Measurements from ENCODE around the gene CDC25C. TPM values are rescaled to one million over a fixed set of nuclear protein-coding genes. Genes with fewer than 3 reads are reported as not detected.

Gene CDC25C
- total and polyA plus RNA-seq, 4 donors = 0.49 to 6.9 (median 0.59) TPM; not detected in 1

DNA sequence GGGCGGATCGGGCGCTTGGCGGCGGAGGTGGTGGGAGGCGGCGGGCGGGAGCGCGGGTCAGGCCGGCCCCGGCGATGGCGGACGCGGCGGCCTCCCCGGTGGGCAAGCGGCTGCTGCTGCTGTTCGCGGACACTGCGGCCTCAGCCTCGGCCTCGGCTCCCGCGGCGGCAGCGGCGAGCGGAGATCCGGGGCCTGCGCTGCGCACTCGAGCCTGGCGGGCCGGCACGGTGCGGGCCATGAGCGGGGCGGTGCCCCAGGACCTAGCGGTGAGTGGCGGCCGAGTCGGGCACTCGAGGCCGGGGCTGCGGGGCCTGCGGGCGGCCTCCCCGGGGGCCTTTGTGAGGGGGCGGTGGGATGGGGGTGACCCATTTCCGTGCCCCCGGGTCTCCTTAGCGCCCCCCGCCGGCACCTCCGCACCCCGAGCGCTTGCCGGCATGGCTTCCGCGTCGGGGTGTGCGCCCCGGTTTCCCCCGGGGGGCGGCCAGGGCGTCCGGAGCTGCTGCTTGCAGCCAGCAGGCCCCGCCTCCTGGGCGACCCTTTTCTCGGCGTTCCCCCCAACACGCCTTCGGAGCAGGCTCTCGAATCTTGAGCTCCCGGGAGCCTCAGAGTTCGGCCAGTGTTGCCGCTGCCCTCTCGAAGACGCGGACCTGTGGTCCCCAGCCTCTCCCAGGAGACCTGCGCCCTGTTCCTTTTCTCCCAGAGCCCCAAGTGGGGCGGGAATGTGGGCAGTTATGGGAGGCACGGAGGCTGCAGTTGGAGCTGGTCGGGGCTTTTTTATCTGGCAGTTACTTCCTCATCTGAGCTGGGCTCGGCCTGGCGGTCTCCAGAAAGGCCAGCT is 21.3 kb upstream of the CDC25C start:
- Histone ChIP-seq H3K27me3 (ENCODE audit: control insufficient read depth in 4 of 4, insufficient read depth in 4 of 4, low read length in 3 of 4) (no peaks in the 10 kb centered on the region), H3K4me1 (ENCODE audit: control insufficient read depth in 4 of 4, insufficient read depth in 4 of 4, low read length in 3 of 4) (peaks cover 4 to 20% (median 18%) of the 10 kb centered on the region in 4 donors), H3K9ac (ENCODE audit: low read depth in 1 of 2, low read length in 2 of 2) (peak overlapping the region; percentile 86 to 97), H3K4me3 (ENCODE audit: low read depth in 1 of 3, low read length in 3 of 3) (peak overlapping the region; percentile 87 to 99 (median 90)), H3K27ac (ENCODE audit: low read depth in 1 of 2, low read length in 2 of 2) (peak overlapping the region; percentile 89 to 92), H3K36me3 (ENCODE audit: control insufficient read depth in 4 of 4, insufficient read depth in 3 of 4, low read depth in 1 of 4, low read length in 3 of 4) (peaks cover 0 to 2% (median under 1%) of the 10 kb centered on the region in 4 donors), H3K9me3 (ENCODE audit: control insufficient read depth in 4 of 4, low read length in 3 of 4) (no peaks in the 10 kb centered on the region)
- peak; percentile 71 for DNase-seq (ENCODE audit: low spot score)
- WGBS = under 1% methylated on average over 88 of the region's 88 CpGs
- TF ChIP-seq, protein P1, sequence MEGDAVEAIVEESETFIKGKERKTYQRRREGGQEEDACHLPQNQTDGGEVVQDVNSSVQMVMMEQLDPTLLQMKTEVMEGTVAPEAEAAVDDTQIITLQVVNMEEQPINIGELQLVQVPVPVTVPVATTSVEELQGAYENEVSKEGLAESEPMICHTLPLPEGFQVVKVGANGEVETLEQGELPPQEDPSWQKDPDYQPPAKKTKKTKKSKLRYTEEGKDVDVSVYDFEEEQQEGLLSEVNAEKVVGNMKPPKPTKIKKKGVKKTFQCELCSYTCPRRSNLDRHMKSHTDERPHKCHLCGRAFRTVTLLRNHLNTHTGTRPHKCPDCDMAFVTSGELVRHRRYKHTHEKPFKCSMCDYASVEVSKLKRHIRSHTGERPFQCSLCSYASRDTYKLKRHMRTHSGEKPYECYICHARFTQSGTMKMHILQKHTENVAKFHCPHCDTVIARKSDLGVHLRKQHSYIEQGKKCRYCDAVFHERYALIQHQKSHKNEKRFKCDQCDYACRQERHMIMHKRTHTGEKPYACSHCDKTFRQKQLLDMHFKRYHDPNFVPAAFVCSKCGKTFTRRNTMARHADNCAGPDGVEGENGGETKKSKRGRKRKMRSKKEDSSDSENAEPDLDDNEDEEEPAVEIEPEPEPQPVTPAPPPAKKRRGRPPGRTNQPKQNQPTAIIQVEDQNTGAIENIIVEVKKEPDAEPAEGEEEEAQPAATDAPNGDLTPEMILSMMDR (IDR thresholded peaks at IDR 0.05; ENCODE audit: low read depth, low read length, missing input control) = peak; percentile 3
- TF ChIP-seq YY1 (IDR thresholded peaks at IDR 0.05) (peak; percentile 63), RXRA (IDR thresholded peaks at IDR 0.05) (no peak), JUND (IDR thresholded peaks at IDR 0.05) (no peak), TAF1 (conservative IDR thresholded peaks at IDR 0.05) (no peak), RAD21 (IDR thresholded peaks at IDR 0.05) (no peak), NR2F2 (IDR thresholded peaks at IDR 0.05) (no peak)

DNA sequence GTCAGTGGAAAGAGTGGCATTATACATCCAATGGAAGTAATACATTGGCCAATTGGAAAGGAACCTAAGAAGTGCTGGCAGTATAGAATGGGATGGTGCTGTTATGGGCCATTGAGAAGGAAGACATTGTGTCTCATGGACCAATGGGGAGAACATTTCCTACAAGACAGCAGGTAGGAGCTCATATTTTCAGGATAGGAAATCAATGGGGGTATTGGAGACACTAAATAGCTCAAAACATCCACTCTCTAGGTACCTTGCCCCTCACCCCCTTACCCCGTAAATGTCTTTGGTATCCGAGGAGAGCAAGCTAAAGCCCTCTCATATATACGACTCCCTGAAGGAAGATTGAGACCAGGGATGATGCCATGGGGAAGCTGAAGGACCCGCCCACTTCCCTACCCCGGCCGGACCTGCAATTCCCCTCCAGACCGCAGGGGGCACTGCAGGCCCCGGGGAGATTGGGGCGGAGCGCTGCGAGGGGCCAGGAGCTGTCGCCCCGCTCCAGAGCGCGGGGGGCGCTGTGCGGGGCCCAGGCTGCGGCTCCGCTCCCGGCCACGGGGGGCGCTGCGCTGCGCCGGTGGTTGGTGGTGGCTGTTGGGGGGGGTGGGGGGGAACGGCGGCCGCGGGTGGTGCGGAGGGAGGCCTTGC is 20.6 kb upstream of the CDC25C start, which contains the start of gene KDM3B:
KDM3B (plus strand) TSS at position 615 of the 651 bp plus-strand sequence. CDS start 111 bp downstream, outside the sequence.
- DNase-seq (ENCODE audit: low spot score) = peak; percentile 98
- H3K36me3 ChIP-seq (ENCODE audit: control insufficient read depth in 4 of 4, insufficient read depth in 3 of 4, low read depth in 1 of 4, low read length in 3 of 4) = peaks cover under 1 to 8% (median 5%) of the 10 kb centered on the region in 4 donors
- no peaks in the 10 kb centered on the region for H3K9me3 ChIP-seq (ENCODE audit: control insufficient read depth in 4 of 4, low read length in 3 of 4)
- peaks cover 4 to 20% (median 18%) of the 10 kb centered on the region in 4 donors for H3K4me1 ChIP-seq (ENCODE audit: control insufficient read depth in 4 of 4, insufficient read depth in 4 of 4, low read length in 3 of 4)
- H3K4me3 ChIP-seq (ENCODE audit: low read depth in 1 of 3, low read length in 3 of 3) = peak within 1 kb of the TSS; percentile 87 to 99 (median 90)
- peak within 1 kb of the TSS; percentile 86 to 97 for H3K9ac ChIP-seq (ENCODE audit: low read depth in 1 of 2, low read length in 2 of 2)
- TF ChIP-seq JUND (IDR thresholded peaks at IDR 0.05) (no peak), HNF4A (conservative IDR thresholded peaks at IDR 0.05) (no peak), YY1 (IDR thresholded peaks at IDR 0.05) (no peak), TAF1 (conservative IDR thresholded peaks at IDR 0.05) (no peak), HNF4G (IDR thresholded peaks at IDR 0.05) (no peak), NR2F2 (IDR thresholded peaks at IDR 0.05) (no peak), RAD21 (IDR thresholded peaks at IDR 0.05) (peak; percentile 14 to 69), SP1 (IDR thresholded peaks at IDR 0.05) (peak; percentile 41), FOXA1 (IDR thresholded peaks at IDR 0.05) (no peak), EGR1 (IDR thresholded peaks at IDR 0.05; ENCODE audit: low read depth in 2 of 2) (no peak), GABPA (IDR thresholded peaks at IDR 0.05 in 1 of 2, conservative IDR thresholded peaks at IDR 0.05 in 1 of 2) (no peak), FOXA2 (IDR thresholded peaks at IDR 0.05) (no peak), RXRA (IDR thresholded peaks at IDR 0.05) (no peak)
- TF ChIP-seq, protein P2, sequence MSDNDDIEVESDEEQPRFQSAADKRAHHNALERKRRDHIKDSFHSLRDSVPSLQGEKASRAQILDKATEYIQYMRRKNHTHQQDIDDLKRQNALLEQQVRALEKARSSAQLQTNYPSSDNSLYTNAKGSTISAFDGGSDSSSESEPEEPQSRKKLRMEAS (IDR thresholded peaks at IDR 0.05) = no peak
- TF ChIP-seq, protein P3, sequence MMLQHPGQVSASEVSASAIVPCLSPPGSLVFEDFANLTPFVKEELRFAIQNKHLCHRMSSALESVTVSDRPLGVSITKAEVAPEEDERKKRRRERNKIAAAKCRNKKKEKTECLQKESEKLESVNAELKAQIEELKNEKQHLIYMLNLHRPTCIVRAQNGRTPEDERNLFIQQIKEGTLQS (IDR thresholded peaks at IDR 0.05) = no peak
- TF ChIP-seq, protein P4, sequence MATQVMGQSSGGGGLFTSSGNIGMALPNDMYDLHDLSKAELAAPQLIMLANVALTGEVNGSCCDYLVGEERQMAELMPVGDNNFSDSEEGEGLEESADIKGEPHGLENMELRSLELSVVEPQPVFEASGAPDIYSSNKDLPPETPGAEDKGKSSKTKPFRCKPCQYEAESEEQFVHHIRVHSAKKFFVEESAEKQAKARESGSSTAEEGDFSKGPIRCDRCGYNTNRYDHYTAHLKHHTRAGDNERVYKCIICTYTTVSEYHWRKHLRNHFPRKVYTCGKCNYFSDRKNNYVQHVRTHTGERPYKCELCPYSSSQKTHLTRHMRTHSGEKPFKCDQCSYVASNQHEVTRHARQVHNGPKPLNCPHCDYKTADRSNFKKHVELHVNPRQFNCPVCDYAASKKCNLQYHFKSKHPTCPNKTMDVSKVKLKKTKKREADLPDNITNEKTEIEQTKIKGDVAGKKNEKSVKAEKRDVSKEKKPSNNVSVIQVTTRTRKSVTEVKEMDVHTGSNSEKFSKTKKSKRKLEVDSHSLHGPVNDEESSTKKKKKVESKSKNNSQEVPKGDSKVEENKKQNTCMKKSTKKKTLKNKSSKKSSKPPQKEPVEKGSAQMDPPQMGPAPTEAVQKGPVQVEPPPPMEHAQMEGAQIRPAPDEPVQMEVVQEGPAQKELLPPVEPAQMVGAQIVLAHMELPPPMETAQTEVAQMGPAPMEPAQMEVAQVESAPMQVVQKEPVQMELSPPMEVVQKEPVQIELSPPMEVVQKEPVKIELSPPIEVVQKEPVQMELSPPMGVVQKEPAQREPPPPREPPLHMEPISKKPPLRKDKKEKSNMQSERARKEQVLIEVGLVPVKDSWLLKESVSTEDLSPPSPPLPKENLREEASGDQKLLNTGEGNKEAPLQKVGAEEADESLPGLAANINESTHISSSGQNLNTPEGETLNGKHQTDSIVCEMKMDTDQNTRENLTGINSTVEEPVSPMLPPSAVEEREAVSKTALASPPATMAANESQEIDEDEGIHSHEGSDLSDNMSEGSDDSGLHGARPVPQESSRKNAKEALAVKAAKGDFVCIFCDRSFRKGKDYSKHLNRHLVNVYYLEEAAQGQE (IDR thresholded peaks at IDR 0.05) = no peak
- TF ChIP-seq, protein P1 (IDR thresholded peaks at IDR 0.05; ENCODE audit: low read depth, low read length, missing input control) = peak; percentile 100
- TF ChIP-seq, protein P5, sequence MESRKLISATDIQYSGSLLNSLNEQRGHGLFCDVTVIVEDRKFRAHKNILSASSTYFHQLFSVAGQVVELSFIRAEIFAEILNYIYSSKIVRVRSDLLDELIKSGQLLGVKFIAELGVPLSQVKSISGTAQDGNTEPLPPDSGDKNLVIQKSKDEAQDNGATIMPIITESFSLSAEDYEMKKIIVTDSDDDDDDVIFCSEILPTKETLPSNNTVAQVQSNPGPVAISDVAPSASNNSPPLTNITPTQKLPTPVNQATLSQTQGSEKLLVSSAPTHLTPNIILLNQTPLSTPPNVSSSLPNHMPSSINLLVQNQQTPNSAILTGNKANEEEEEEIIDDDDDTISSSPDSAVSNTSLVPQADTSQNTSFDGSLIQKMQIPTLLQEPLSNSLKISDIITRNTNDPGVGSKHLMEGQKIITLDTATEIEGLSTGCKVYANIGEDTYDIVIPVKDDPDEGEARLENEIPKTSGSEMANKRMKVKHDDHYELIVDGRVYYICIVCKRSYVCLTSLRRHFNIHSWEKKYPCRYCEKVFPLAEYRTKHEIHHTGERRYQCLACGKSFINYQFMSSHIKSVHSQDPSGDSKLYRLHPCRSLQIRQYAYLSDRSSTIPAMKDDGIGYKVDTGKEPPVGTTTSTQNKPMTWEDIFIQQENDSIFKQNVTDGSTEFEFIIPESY (IDR thresholded peaks at IDR 0.05) = no peak
- 8% methylated on average over 30 of the region's 30 CpGs for WGBS
- peak within 1 kb of the TSS; percentile 89 to 92 for H3K27ac ChIP-seq (ENCODE audit: low read depth in 1 of 2, low read length in 2 of 2)
- H3K27me3 ChIP-seq (ENCODE audit: control insufficient read depth in 4 of 4, insufficient read depth in 4 of 4, low read length in 3 of 4) = no peaks in the 10 kb centered on the region

Measured in liver (tissue), 9 donors.